ENCODE results near the gene S100A5. TPM values are rescaled to one million over a fixed set of nuclear protein-coding genes. Genes with fewer than 3 reads are reported as not detected.

S100A5 gene
- total and polyA plus RNA-seq, 10 of the 15 experiments (the other 5 are each of a cell fraction or from before 2014, with no cell fraction given), result 0.47 to 0.75 (median 0.56) TPM; not detected in 6

GRCh38 chr1:153544453-153545066 lies 3.8 kb upstream of the S100A5 start:
- no peak for FAIRE-seq
- 63% methylated on average over 10 of the region's 10 CpGs for WGBS (ENCODE audit: insufficient coverage, insufficient replicate concordance, low lambda C conversion rate, missing lambda C conversion rate)
- CTCF ChIA-PET, result interaction anchor here (0.7 to 4.3 kb wide), 14 partner anchors 8 to 193 kb away, joined by 3 to 46 read pairs (median 4); partner anchors contain the start of genes S100A2 and S100A6
- Histone ChIP-seq H3K79me2 (ENCODE audit: control insufficient read depth, insufficient read depth, low read length) (no peaks in the 10 kb centered on the region), H4K20me1 (ENCODE audit: control insufficient read depth, insufficient read depth) (no peaks in the 10 kb centered on the region), H3K4me3 (no peak overlapping the region), H3K9ac (ENCODE audit: control insufficient read depth, insufficient read depth, low read length) (no peak overlapping the region), H3K27me3 (replicated peaks in 1 of 2; ENCODE audit: control insufficient read depth in 2 of 2, insufficient read depth in 2 of 2, low read length in 1 of 2) (no peaks in the 10 kb centered on the region), H3K4me2 (ENCODE audit: control insufficient read depth, insufficient read depth) (0 out of 2 replicates have a peak overlapping the region, but pooled peaks have one; percentile 69), H3K27ac (ENCODE audit: control insufficient read depth, insufficient read depth) (no peak overlapping the region), H2AFZ (ENCODE audit: control insufficient read depth, low read depth, low read length) (no peak overlapping the region), H3K36me3 (ENCODE audit: control insufficient read depth in 2 of 2, insufficient read depth in 2 of 2, low read length in 1 of 2) (no peaks in the 10 kb centered on the region), H3K9me3 (replicated peaks; ENCODE audit: control insufficient read depth, insufficient read depth, low read length) (no peaks in the 10 kb centered on the region), H3K4me1 (ENCODE audit: control insufficient read depth, insufficient read depth, low read length) (peaks cover 25% of the 10 kb centered on the region)
- intact Hi-C loops (cut with micrococcal nuclease; ENCODE audit: unreplicated experiment) (no loop called here), in situ Hi-C loops (cut with MboI) (no loop called here)
- no peak for ATAC-seq
- DNase-seq (ENCODE audit: low read depth, low spot score), result no peak
- BruUV-seq (replicated peaks), result no TSS peak
- RAD21 ChIA-PET (ENCODE audit: unreplicated experiment), result interaction anchor here (0.6 to 3.5 kb wide), 9 partner anchors 10 to 191 kb away, joined by 3 to 38 read pairs (median 4); partner anchors contain the start of genes CHTOP, S100A2 and S100A6
- POLR2A ChIA-PET, result interaction anchor here (0.5 to 4.1 kb wide), 8 partner anchors 10 to 90 kb away, joined by 3 to 34 read pairs (median 4); partner anchors contain the start of genes S100A2 and S100A6
- SMC1A ChIA-PET (ENCODE audit: uncharacterized antibody, unreplicated experiment), result interaction anchor here (0.8 to 3.4 kb wide), 8 partner anchors 9 to 199 kb away, joined by 3 to 18 read pairs (median 10); partner anchors contain the start of gene S100A6
- TF ChIP-seq EED (IDR thresholded peaks at IDR 0.05; ENCODE audit: low read depth) (no peak), NFYA (IDR thresholded peaks at IDR 0.05; ENCODE audit: borderline replicate concordance, low read depth, low read length) (no peak), BCL3 (IDR thresholded peaks at IDR 0.05; ENCODE audit: borderline replicate concordance, insufficient read depth, low read depth, low read length, poor library complexity, severe bottlenecking) (no peak), EP300 (IDR thresholded peaks at IDR 0.05; ENCODE audit: borderline replicate concordance in 1 of 2, control insufficient read depth in 1 of 2, low read depth in 2 of 2, low read length in 2 of 2) (no peak), STAT1 (conservative IDR thresholded peaks at IDR 0.05) (no peak), MYC (IDR thresholded peaks at IDR 0.05; ENCODE audit: insufficient read depth, insufficient read length, insufficient replicate concordance, low read length, severe bottlenecking) (no peak), CBX3 (IDR thresholded peaks at IDR 0.05; ENCODE audit: borderline replicate concordance, low read depth) (no peak), ZNF274 (IDR thresholded peaks at IDR 0.05; ENCODE audit: insufficient read depth, insufficient read length) (no peak), ATF3 (IDR thresholded peaks at IDR 0.05; ENCODE audit: borderline replicate concordance, extremely low read depth, low read depth, low read length) (no peak), ZNF592 (IDR thresholded peaks at IDR 0.05) (no peak), YY1 (IDR thresholded peaks at IDR 0.05; ENCODE audit: low read depth, low read length) (no peak), GABPA (IDR thresholded peaks at IDR 0.05; ENCODE audit: low read depth) (no peak), NBN (IDR thresholded peaks at IDR 0.05) (no peak), MTA2 (IDR thresholded peaks at IDR 0.05; ENCODE audit: low read depth) (no peak), SUPT20H (IDR thresholded peaks at IDR 0.05; ENCODE audit: borderline replicate concordance, control insufficient read depth, low read depth, low read length) (no peak), FOXM1 (IDR thresholded peaks at IDR 0.05; ENCODE audit: low read depth, low read length) (no peak), IRF4 (IDR thresholded peaks at IDR 0.05; ENCODE audit: low read depth, low read length) (no peak)
- TF ChIP-seq, protein P1, sequence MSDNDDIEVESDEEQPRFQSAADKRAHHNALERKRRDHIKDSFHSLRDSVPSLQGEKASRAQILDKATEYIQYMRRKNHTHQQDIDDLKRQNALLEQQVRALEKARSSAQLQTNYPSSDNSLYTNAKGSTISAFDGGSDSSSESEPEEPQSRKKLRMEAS (IDR thresholded peaks at IDR 0.05; ENCODE audit: low read depth, low read length), result no peak

All from GM12878 (cell line).